Ramos (cell line): ENCODE results near the gene KREMEN1.

Experiments used
- in situ Hi-C: fragments of 300-500 bp; cut with MboI; formaldehyde crosslinking; loops from one replicate; pipeline ENCODE4 v1.14.3; 2022; ENCODE audit warnings: low sequenced_read_pairs; ENCODE audit not compliant: unreplicated experiment

KREMEN1 gene

GRCh38 chr22:29044657-29045176, 28.1 kb upstream of the KREMEN1 start:
- in situ Hi-C loops: loop anchor here (5.0 kb wide), 1 partner anchor 447 kb away; no protein-coding TSS in a partner anchor

- in situ Hi-C loops: no loop called here
Measured at GRCh38 chr22:29048822-29049654, 23.8 kb upstream of the KREMEN1 start.

- in situ Hi-C loops: no loop called here
Measured at GRCh38 chr22:29049655-29050263, 23.1 kb upstream of the KREMEN1 start.

- in situ Hi-C loops: no loop called here
Measured at GRCh38 chr22:29050457-29050856, 22.4 kb upstream of the KREMEN1 start.

- in situ Hi-C loops: no loop called here
Measured at GRCh38 chr22:29053048-29053702, 19.7 kb upstream of the KREMEN1 start.

GRCh38 chr22:29054251-29054767, 18.5 kb upstream of the KREMEN1 start:
- in situ Hi-C loops: no loop called here

- in situ Hi-C loops: no loop called here
Measured at GRCh38 chr22:29055192-29055830, 17.5 kb upstream of the KREMEN1 start.

- in situ Hi-C loops: no loop called here
Measured at GRCh38 chr22:29056472-29056871, 16.4 kb upstream of the KREMEN1 start.

GRCh38 chr22:29060251-29060869, 12.5 kb upstream of the KREMEN1 start:
- in situ Hi-C loops: no loop called here

- in situ Hi-C loops: no loop called here
Measured at GRCh38 chr22:29060931-29061330, 11.9 kb upstream of the KREMEN1 start.

- in situ Hi-C loops: no loop called here
Measured at GRCh38 chr22:29061773-29062172, 11.1 kb upstream of the KREMEN1 start, which contains the start of gene C22orf31. Gene C22orf31, minus strand, starts transcription at chr22:29061831. Its CDS starts 39 bp downstream, at chr22:29061792.

- in situ Hi-C loops: no loop called here
Measured at GRCh38 chr22:29062286-29062821, 10.5 kb upstream of the KREMEN1 start.

- in situ Hi-C loops: no loop called here
Measured at GRCh38 chr22:29065468-29066190, 7.2 kb upstream of the KREMEN1 start.

GRCh38 chr22:29069463-29069862, 3.4 kb upstream of the KREMEN1 start:
- in situ Hi-C loops: no loop called here

GRCh38 chr22:29070490-29070889, 2.3 kb upstream of the KREMEN1 start:
- in situ Hi-C loops: no loop called here

- in situ Hi-C loops: no loop called here
Measured at GRCh38 chr22:29071261-29072045, 1.4 kb upstream of the KREMEN1 start.

- in situ Hi-C loops: no loop called here
Measured at GRCh38 chr22:29072193-29072978, 449 bp upstream of the KREMEN1 start.
